SK-N-SH (cell line): ENCODE measurements around the gene TTK.

ENCODE experiments used
- FOXM1 ChIP-seq: IDR thresholded peaks from 2 replicates; pipeline ENCODE4 v1.4.0; 2012; ENCODE audit warnings: low read depth, mild to moderate bottlenecking
- RFX5 ChIP-seq: IDR thresholded peaks from 2 replicates; pipeline ENCODE4 v1.6.1; 2012; ENCODE audit warnings: mild to moderate bottlenecking, improper control_type of control experiment, low read length
- TCF12 ChIP-seq: IDR thresholded peaks from 2 replicates; pipeline ENCODE4 v1.4.0; 2012
- TEAD4 ChIP-seq: IDR thresholded peaks from 2 replicates; pipeline ENCODE4 v1.4.0; 2012; ENCODE audit warnings: mild to moderate bottlenecking, borderline replicate concordance; ENCODE audit not compliant: insufficient read depth
- TF ChIP-seq, protein P1 (sequence below): IDR thresholded peaks from 2 replicates; pipeline ENCODE4 v1.4.0; 2012; ENCODE audit warnings: low read depth
- TF ChIP-seq, protein P2 (sequence below): fragments of 200-600 bp; sonication (generic); IDR thresholded peaks from 2 replicates; pipeline ENCODE4 v1.6.1; 2017; ENCODE audit warnings: antibody characterized with exemption, mild to moderate bottlenecking, moderate library complexity
- TF ChIP-seq, protein P3 (sequence below): IDR thresholded peaks from 2 replicates; pipeline ENCODE4 v1.4.0; 2012; ENCODE audit warnings: low read depth, borderline replicate concordance

DNA sequence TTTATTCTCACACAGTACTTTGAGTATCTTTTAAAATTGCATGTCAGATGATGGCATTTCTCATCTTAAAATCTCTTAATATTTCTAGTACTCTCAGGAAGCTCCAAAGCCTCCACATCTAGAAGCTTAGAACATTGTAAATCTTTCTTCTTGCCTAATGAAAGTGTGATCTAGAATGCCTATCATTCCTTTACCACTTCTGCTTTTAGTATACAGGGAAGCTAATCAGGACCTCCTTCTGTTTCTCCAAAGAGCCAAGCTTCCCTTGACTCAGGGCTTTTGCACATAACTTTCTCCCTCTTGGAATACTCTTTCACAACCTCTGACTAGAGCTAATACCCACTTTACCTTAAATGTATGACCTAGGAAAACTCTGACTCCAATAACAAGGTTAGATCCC is 49.6 kb upstream of the TTK start:
- TF ChIP-seq TEAD4 (no peak), RFX5 (no peak), TCF12 (no peak), FOXM1 (no peak)
- TF ChIP-seq, protein P1, sequence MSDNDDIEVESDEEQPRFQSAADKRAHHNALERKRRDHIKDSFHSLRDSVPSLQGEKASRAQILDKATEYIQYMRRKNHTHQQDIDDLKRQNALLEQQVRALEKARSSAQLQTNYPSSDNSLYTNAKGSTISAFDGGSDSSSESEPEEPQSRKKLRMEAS: no peak
- TF ChIP-seq, protein P2, sequence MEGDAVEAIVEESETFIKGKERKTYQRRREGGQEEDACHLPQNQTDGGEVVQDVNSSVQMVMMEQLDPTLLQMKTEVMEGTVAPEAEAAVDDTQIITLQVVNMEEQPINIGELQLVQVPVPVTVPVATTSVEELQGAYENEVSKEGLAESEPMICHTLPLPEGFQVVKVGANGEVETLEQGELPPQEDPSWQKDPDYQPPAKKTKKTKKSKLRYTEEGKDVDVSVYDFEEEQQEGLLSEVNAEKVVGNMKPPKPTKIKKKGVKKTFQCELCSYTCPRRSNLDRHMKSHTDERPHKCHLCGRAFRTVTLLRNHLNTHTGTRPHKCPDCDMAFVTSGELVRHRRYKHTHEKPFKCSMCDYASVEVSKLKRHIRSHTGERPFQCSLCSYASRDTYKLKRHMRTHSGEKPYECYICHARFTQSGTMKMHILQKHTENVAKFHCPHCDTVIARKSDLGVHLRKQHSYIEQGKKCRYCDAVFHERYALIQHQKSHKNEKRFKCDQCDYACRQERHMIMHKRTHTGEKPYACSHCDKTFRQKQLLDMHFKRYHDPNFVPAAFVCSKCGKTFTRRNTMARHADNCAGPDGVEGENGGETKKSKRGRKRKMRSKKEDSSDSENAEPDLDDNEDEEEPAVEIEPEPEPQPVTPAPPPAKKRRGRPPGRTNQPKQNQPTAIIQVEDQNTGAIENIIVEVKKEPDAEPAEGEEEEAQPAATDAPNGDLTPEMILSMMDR: no peak
- TF ChIP-seq, protein P3, sequence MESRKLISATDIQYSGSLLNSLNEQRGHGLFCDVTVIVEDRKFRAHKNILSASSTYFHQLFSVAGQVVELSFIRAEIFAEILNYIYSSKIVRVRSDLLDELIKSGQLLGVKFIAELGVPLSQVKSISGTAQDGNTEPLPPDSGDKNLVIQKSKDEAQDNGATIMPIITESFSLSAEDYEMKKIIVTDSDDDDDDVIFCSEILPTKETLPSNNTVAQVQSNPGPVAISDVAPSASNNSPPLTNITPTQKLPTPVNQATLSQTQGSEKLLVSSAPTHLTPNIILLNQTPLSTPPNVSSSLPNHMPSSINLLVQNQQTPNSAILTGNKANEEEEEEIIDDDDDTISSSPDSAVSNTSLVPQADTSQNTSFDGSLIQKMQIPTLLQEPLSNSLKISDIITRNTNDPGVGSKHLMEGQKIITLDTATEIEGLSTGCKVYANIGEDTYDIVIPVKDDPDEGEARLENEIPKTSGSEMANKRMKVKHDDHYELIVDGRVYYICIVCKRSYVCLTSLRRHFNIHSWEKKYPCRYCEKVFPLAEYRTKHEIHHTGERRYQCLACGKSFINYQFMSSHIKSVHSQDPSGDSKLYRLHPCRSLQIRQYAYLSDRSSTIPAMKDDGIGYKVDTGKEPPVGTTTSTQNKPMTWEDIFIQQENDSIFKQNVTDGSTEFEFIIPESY: no peak
